HG03342 (cell line): ENCODE measurements around the gene PCDHB16.
"Not testable (repeated sequence)": the region's sequence is repeated elsewhere in the genome, so short reads cannot be mapped to it uniquely, and the experiment has no call there.

Source experiments
- ATAC-seq: cut with Tn5 transposase; IDR thresholded peaks from one replicate; pipeline ENCODE4 v1.9.1; 2021; ENCODE audit warnings: mild to moderate bottlenecking, moderate library complexity; ENCODE audit not compliant: unreplicated experiment

Gene PCDHB16

GRCh38 chr5:141182248-141182647 is at the start of gene PCDHB16:
TSS of gene PCDHB16 (plus strand) at chr5:141182387. CDS start at chr5:141182560, 173 bp downstream.
- no peak for ATAC-seq

- no peak for ATAC-seq
These were observed 47.0 kb upstream of the PCDHB16 start, which contains the start of gene PCDHB5 for GRCh38 chr5:141135030-141135717. TSS of gene PCDHB5 (plus strand) at chr5:141135206. CDS start at chr5:141135435, 229 bp downstream.

- ATAC-seq = no peak
These were observed 46.4 kb upstream of the PCDHB16 start for GRCh38 chr5:141135718-141136266.

- not testable (repeated sequence) for ATAC-seq
These were observed 44.8 kb upstream of the PCDHB16 start for GRCh38 chr5:141137346-141137745.

- ATAC-seq = no peak
These were observed 32.4 kb upstream of the PCDHB16 start, which contains the start of gene PCDHB6 for GRCh38 chr5:141149812-141150211. TSS of gene PCDHB6 (plus strand) at chr5:141150057. CDS start at chr5:141150258, 201 bp downstream.

- ATAC-seq = no peak
These were observed 31.8 kb upstream of the PCDHB16 start for GRCh38 chr5:141150224-141150992.

GRCh38 chr5:141150993-141151325 is 31.2 kb upstream of the PCDHB16 start:
- ATAC-seq = no peak

- not testable (repeated sequence) for ATAC-seq
These were observed 30.6 kb upstream of the PCDHB16 start for GRCh38 chr5:141151632-141152031.

- ATAC-seq = not testable (repeated sequence)
These were observed 30.1 kb upstream of the PCDHB16 start for GRCh38 chr5:141152096-141152495.

- no peak for ATAC-seq
These were observed 26.4 kb upstream of the PCDHB16 start for GRCh38 chr5:141155540-141156374.

GRCh38 chr5:141157356-141157755 is 24.8 kb upstream of the PCDHB16 start:
- not testable (repeated sequence) for ATAC-seq

- not testable (repeated sequence) for ATAC-seq
These were observed 24.3 kb upstream of the PCDHB16 start for GRCh38 chr5:141157901-141158300.

GRCh38 chr5:141172381-141173204 is 9.6 kb upstream of the PCDHB16 start, which contains the start of gene PCDHB7:
TSS of gene PCDHB7 (plus strand) at chr5:141172644. CDS start at chr5:141172836, 192 bp downstream.
- ATAC-seq = no peak

GRCh38 chr5:141174291-141175104 is 7.7 kb upstream of the PCDHB16 start:
- not testable (repeated sequence) for ATAC-seq

- no peak for ATAC-seq
These were observed 6.3 kb upstream of the PCDHB16 start for GRCh38 chr5:141175933-141176332.

- ATAC-seq = not testable (repeated sequence)
These were observed 4.5 kb upstream of the PCDHB16 start, which contains the start of gene PCDHB8 for GRCh38 chr5:141177577-141178191. TSS of gene PCDHB8 (plus strand) at chr5:141177790. CDS start at chr5:141178035, 245 bp downstream.

GRCh38 chr5:141179371-141179770 is 2.8 kb upstream of the PCDHB16 start:
- not testable (repeated sequence) for ATAC-seq

GRCh38 chr5:141179876-141180275 is 2.3 kb upstream of the PCDHB16 start:
- ATAC-seq = not testable (repeated sequence)
